ENCODE measurements around the gene NUBPL.
"Not testable (repeated sequence)": the region's sequence is repeated elsewhere in the genome, so short reads cannot be mapped to it uniquely, and the experiment has no call there.

Gene NUBPL

DNA sequence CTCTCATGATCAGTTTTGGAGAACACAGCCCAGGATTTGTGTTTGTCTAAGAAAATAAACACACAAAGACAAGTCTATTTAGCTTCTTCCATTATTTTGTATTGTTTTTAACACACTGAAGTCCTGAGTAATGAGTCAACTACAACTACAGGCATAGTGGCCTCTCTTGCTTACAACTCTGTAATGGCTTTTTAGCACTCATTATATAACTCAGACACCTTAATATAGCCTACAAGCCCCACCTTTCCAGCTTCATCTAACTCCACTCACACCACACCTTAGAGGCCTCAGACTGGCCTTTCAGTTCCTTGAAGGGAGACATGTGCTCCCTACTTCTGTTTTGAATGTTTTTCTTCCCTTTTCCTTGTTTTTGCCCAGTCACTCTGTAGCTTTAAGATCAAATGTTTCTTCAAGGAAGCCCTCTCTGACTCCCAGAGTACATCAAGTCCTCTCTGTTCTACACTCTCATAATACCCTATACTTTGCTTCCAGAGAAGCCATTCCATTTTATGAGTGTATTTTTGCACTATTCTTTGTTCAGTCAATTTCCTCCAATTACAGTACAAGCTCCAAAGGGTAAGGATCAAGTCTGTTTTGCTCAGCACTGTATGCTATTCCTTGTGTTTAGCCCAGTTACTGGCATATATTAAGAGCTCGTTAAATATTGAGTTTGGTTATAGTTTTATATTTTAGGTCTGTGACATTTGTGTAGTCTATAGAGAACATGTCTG is 282.3 kb downstream of the NUBPL start:
- TF ChIP-seq, protein P1, sequence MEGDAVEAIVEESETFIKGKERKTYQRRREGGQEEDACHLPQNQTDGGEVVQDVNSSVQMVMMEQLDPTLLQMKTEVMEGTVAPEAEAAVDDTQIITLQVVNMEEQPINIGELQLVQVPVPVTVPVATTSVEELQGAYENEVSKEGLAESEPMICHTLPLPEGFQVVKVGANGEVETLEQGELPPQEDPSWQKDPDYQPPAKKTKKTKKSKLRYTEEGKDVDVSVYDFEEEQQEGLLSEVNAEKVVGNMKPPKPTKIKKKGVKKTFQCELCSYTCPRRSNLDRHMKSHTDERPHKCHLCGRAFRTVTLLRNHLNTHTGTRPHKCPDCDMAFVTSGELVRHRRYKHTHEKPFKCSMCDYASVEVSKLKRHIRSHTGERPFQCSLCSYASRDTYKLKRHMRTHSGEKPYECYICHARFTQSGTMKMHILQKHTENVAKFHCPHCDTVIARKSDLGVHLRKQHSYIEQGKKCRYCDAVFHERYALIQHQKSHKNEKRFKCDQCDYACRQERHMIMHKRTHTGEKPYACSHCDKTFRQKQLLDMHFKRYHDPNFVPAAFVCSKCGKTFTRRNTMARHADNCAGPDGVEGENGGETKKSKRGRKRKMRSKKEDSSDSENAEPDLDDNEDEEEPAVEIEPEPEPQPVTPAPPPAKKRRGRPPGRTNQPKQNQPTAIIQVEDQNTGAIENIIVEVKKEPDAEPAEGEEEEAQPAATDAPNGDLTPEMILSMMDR (IDR thresholded peaks at IDR 0.05; ENCODE audit: low read depth, low read length, missing control alignments), result no peak
- no peak overlapping the region for H3K4me3 ChIP-seq (ENCODE audit: low read depth, low read length)
- no peak for DNase-seq (ENCODE audit: low read depth)

DNA sequence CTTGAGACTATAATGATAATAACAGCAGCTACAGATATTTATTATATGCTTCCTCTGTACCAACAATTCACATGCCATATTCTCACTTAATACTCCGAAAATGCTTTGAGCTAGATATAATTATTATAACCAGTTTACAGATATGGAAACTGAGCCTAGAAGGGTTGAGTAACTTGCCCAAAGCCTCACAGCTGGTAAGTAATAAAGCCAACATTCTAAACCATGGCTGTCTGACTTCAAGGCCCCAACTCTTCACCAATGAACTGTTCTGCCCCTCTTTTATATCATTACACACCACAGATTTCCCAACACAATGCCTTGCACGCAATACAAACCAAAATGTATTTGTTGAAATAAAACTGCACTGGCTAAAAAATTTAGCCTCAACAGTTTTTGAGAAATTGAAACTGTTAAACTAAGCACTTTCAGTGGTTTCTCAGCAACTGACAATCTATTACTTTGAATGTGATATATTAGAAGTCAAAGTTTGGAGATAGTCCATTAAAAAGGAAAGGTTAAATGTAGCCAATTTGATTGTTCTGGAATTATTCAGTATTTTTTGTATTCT is 293.4 kb downstream of the NUBPL start:
- H3K4me3 ChIP-seq (ENCODE audit: low read depth, low read length), result no peak overlapping the region
- no peak for DNase-seq (ENCODE audit: low read depth)
- TF ChIP-seq, protein P1 (IDR thresholded peaks at IDR 0.05; ENCODE audit: low read depth, low read length, missing control alignments), result no peak

DNA sequence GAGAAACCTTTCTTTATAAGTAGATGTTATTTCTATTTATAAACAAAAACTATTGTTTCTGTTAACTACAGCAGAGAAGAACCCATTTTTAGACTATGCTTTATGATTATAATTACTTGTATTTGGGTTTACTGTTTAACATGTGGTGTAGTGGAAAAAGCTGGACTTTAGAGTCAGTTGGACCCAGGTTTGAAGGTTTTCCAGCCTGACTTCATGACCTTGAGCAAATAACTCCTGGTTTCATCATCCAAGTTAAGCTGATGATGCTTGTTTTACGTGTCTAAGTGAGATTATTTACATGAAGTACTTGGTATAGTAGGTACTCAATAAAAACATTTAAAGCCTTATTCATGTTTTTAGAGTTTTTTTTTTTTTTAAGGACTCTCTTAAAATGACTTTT is 294.1 kb downstream of the NUBPL start:
- no peak overlapping the region for H3K4me3 ChIP-seq (ENCODE audit: low read depth, low read length)
- TF ChIP-seq, protein P1 (IDR thresholded peaks at IDR 0.05; ENCODE audit: low read depth, low read length, missing control alignments), result no peak
- no peak for DNase-seq (ENCODE audit: low read depth)

GRCh38 chr14:31856003-31856402 is 294.8 kb downstream of the NUBPL start:
- DNase-seq (ENCODE audit: low read depth); H3K4me3 ChIP-seq (ENCODE audit: low read depth, low read length): not testable (repeated sequence)

DNA sequence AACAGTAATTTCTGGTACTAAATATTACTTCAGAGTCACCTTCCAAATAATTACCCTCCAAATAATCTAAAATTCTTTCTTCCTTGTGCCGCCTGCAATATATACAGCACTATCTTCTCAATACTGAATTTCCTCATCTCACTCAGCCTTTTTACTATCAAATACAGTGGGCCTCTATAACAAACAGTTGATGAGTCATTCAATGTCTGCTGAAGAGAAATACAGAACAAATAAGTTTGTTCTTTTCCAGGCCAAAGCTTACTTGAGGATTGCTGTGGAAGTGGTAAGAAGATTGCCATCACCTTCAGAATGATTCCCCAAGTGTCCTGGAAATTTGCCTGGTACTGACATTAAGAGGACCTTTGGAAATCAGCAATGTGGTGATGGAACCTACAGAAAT is 297.7 kb downstream of the NUBPL start:
- no peak overlapping the region for H3K4me3 ChIP-seq (ENCODE audit: low read depth, low read length)
- no peak for DNase-seq (ENCODE audit: low read depth)
- TF ChIP-seq, protein P1 (IDR thresholded peaks at IDR 0.05; ENCODE audit: low read depth, low read length, missing control alignments), result no peak

DNA sequence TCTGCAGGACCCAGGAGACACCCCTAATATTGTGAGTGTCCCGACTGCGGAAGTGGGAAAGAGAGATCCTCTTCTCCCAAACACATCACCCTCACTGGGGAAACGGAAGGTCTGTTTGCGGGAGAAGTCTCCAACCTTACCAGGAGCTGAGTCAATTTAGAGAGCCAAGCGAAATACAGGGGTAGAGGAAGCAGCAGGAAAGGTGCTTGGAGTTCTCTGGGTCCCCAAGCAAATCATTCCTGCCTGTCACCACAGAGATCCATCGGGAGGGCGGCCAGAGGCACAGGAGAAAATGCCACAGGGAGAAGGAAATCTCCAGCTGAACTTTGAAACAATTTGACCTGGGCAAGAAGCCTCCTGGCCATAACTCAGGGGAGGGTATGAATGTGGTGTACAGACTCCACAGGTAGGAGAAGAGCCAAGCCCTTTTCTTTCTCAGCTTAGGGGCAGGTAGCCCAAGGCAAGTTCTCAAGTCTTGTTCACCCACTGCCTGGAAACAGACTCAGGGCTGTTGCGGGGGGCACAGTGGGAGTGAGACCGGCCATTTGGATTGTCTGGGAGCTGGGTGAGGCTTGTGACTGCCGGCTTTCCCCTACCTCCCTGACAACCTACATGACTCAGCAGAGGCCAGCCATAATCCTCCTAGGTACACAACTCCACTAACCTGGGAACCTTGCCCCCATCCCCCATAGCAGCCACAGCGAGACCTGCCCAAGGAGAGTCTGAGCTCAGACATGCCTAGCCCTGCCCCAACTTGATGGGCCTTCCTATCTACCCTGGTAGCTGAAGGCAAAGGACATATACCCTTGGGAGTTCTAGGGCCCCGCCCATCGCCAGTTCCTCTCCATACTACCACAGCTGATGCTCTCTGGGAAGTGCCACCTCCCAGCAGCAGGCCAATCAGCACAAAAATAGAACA is 304.0 kb downstream of the NUBPL start:
- TF ChIP-seq, protein P1 (IDR thresholded peaks at IDR 0.05; ENCODE audit: low read depth, low read length, missing control alignments), result no peak
- DNase-seq (ENCODE audit: low read depth), result no peak

DNA sequence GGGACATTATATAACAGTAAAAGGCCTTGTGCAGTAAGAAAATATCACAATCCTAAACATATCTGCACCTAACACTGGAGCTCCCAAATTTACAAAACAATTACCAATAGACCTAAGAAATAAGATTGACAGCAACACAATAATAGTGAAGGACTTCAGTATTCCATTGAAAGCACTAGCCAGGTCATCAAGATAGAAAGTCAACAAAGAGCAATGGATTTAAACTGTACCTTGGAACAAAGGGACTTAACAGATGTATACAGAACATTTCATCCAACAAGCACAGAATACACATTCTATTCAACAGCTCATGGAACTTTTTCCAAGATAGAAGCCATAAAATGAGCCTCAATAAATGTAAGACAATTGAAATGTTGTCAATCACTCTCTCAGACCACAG is 306.4 kb downstream of the NUBPL start:
- TF ChIP-seq, protein P1 (IDR thresholded peaks at IDR 0.05; ENCODE audit: low read depth, low read length, missing control alignments), result no peak
- no peak for DNase-seq (ENCODE audit: low read depth)
- H3K4me3 ChIP-seq (ENCODE audit: low read depth, low read length), result no peak overlapping the region

More for the DNA sequence above, 304.0 kb downstream of the NUBPL start:
- no peak overlapping the region for H3K4me3 ChIP-seq (ENCODE audit: low read depth, low read length)

GRCh38 chr14:31868096-31868495 is 306.9 kb downstream of the NUBPL start:
- not testable (repeated sequence) for H3K4me3 ChIP-seq (ENCODE audit: low read depth, low read length); DNase-seq (ENCODE audit: low read depth)
